Panc1 (cell line): ENCODE data around the gene CCDC158.

Experiments
- CTCF ChIP-seq: fragments of 450-650 bp; IDR thresholded peaks from 2 replicates; pipeline ENCODE4 v1.5.1; 2017; ENCODE audit warnings: mild to moderate bottlenecking
- POLR2AphosphoS5 ChIP-seq: IDR thresholded peaks from 2 replicates; pipeline ENCODE4 v1.6.1; 2012; ENCODE audit warnings: mild to moderate bottlenecking, low read depth, low read length, moderate library complexity

DNA sequence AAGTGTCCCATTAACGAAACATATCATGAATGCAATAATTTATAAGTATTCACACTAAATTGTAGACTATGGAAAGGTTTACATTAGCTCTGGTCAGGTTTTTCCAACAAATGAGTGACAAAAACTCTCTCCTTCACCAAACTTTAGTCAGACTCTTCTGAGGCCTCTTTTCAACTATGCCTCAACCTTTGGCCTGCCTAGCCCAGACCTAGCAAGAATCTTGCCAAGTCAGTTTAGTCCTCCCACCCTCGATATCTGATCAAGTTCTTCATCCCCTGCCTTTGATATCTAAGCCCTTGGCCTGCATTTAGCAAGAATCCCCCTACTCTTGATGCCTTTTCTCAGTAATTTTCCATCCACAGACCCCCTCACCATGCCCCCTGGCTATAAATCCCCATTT lies 37.9 kb downstream of the CCDC158 start:
- TF ChIP-seq CTCF (no peak), POLR2AphosphoS5 (no peak)
